B cell (primary cell): Measurements from ENCODE around the gene NFATC1. TPM values are rescaled to one million over a fixed set of nuclear protein-coding genes. Genes with fewer than 3 reads are reported as not detected.

Source experiments
- ATAC-seq: fragments of 200-7000 bp; cut with Tn5 transposase; one replicate; pipeline ENCODE4 v1.10.0; 2021; ENCODE audit warnings: low read depth, mild to moderate bottlenecking, moderate number of reproducible peaks, moderate library complexity
- CTCF ChIA-PET: fragments of 350-600 bp; sonication (Branson Sonifier 250); formaldehyde crosslinking; loops from one replicate; lab custom pipeline; 2021; ENCODE audit warnings: antibody characterized with exemption, inconsistent platforms; lab: Charles Lee
- POLR2A ChIA-PET: fragments of 350-600 bp; sonication (Branson Sonifier 250); formaldehyde crosslinking; loops from one replicate; lab custom pipeline; 2021; ENCODE audit warnings: antibody characterized with exemption; lab: Charles Lee
- DNase-seq: peaks from one replicate; pipeline ENCODE4 v3.0.0; 2013
- H2AFZ ChIP-seq: 2 replicates; pipeline ENCODE4 v1.6.1; 2012; ENCODE audit warnings: mild to moderate bottlenecking, low read depth, low read length; ENCODE audit not compliant: insufficient read depth, poor library complexity, severe bottlenecking
- H3K27ac ChIP-seq, 2 donors: 1 replicate in 1 of 2; 2 replicates in 1 of 2; pipeline ENCODE4 v1.5.1; 2012 to 2013; ENCODE audit warnings: low read length in 2 of 2, mild to moderate bottlenecking in 2 of 2, moderate library complexity in 1 of 2
- H3K27me3 ChIP-seq, 4 experiments: fragments of 200-600 bp in 1 of 4; sonication (generic) in 1 of 4; replicated peaks in 1 of 4; 1 replicate in 2 of 4; 2 replicates in 2 of 4; pipeline versions ENCODE4 v1.6.1 to v1.7.0; 2013 to 2016; ENCODE audit warnings: low read length in 3 of 4, mild to moderate bottlenecking in 2 of 4, mixed read lengths in 1 of 4, moderate library complexity in 1 of 4; ENCODE audit not compliant: insufficient read depth in 4 of 4, control insufficient read depth in 3 of 4; ENCODE audit errors: control extremely low read depth in 1 of 4
- H3K36me3 ChIP-seq, 2 experiments: replicated peaks in 1 of 2; 1 replicate in 1 of 2; 2 replicates in 1 of 2; pipeline versions ENCODE4 v1.6.1 to v1.7.1; 2013; ENCODE audit warnings: low read length in 1 of 2; ENCODE audit not compliant: insufficient read depth in 2 of 2, control insufficient read depth in 1 of 2; ENCODE audit errors: control extremely low read depth in 1 of 2, extremely low read depth in 1 of 2
- H3K4me1 ChIP-seq, 2 donors: fragments of 200-600 bp in 1 of 2; sonication (generic) in 1 of 2; 1 replicate in 1 of 2; 2 replicates in 1 of 2; pipeline versions ENCODE4 v1.5.1 to v1.6.1; 2013 to 2017; ENCODE audit warnings: low read length in 2 of 2; ENCODE audit not compliant: control insufficient read depth in 2 of 2, insufficient read depth in 2 of 2
- H3K4me2 ChIP-seq: replicated peaks from 2 replicates; pipeline ENCODE3; 2012; ENCODE audit warnings: mild to moderate bottlenecking, low read depth, low read length; ENCODE audit not compliant: poor library complexity, severe bottlenecking
- H3K4me3 ChIP-seq, 5 experiments: fragments of 200-600 bp in 1 of 5; sonication (generic) in 1 of 5; 1 replicate in 3 of 5; 2 replicates in 2 of 5; pipeline versions ENCODE4 v1.5.1 to v1.7.0; 2011 to 2016; ENCODE audit warnings: low read length in 4 of 5, mild to moderate bottlenecking in 4 of 5, low read depth in 2 of 5, control low read depth in 1 of 5, moderate library complexity in 1 of 5; ENCODE audit not compliant: insufficient read depth in 1 of 5; ENCODE audit errors: control extremely low read depth in 1 of 5, extremely low read depth in 1 of 5
- H3K79me2 ChIP-seq: fragments of 200-600 bp; sonication (generic); one replicate; pipeline ENCODE4 v1.6.0; 2016; ENCODE audit warnings: low read length; ENCODE audit not compliant: control insufficient read depth, insufficient read depth
- H3K9ac ChIP-seq: fragments of 200-600 bp; sonication (generic); 2 replicates; pipeline ENCODE4 v1.6.1; 2017; ENCODE audit warnings: mild to moderate bottlenecking, low read length, moderate library complexity
- H3K9me3 ChIP-seq, 3 donors: one replicate each; pipeline versions ENCODE4 v1.6.1 to v1.7.1; 2013; ENCODE audit warnings: low read length in 2 of 3; ENCODE audit not compliant: control insufficient read depth in 2 of 3, insufficient read depth in 1 of 3; ENCODE audit errors: control extremely low read depth in 1 of 3
- H4K20me1 ChIP-seq: 2 replicates; pipeline ENCODE4 v1.6.0; 2012; ENCODE audit warnings: mild to moderate bottlenecking, low read length; ENCODE audit not compliant: insufficient read depth, control insufficient read depth, poor library complexity, severe bottlenecking
- H3K27ac Mint-ChIP-seq: one replicate; pipeline ENCODE4 v1.8.0; 2021; ENCODE audit warnings: mixed read lengths
- H3K27me3 Mint-ChIP-seq: one replicate; pipeline ENCODE4 v1.8.0; 2021; ENCODE audit warnings: mixed read lengths
- H3K4me1 Mint-ChIP-seq: one replicate; pipeline ENCODE4 v1.8.0; 2021; ENCODE audit warnings: mixed read lengths
- H3K4me3 Mint-ChIP-seq: one replicate; pipeline ENCODE4 v1.8.0; 2021; ENCODE audit warnings: mixed read lengths
- H3K9me3 Mint-ChIP-seq: one replicate; pipeline ENCODE4 v1.8.0; 2022; ENCODE audit warnings: mixed read lengths; ENCODE audit not compliant: insufficient read depth
- EZH2 ChIP-seq: IDR thresholded peaks from 2 replicates; pipeline ENCODE4 v1.6.1; 2012; ENCODE audit warnings: borderline replicate concordance, low read depth, mild to moderate bottlenecking, moderate library complexity, low read length; ENCODE audit not compliant: insufficient read depth, poor library complexity, severe bottlenecking
- WGBS: methylation state at CpG from one replicate; pipeline ENCODE4 v1.1.5; 2013; ENCODE audit warnings: missing lambda C conversion rate; ENCODE audit not compliant: insufficient coverage; 5-methylcytosine and 5-hydroxymethylcytosine counted together
- intact Hi-C: fragments of 100-400 bp; cut with micrococcal nuclease; formaldehyde crosslinking; loops from one replicate; pipeline ENCODE4 v1.10.0; 2022
- polyA plus RNA-seq: library from polyadenylated mRNA; depleted of rRNA; stranded (reverse); fragments of >200 nt; gene quantifications from 2 replicates; pipeline ENCODE4 v1.2.3, GENCODE V29; 2012
- total RNA-seq, 2 donors: library from RNA; stranded (reverse); fragments of 120-200 nt in 1 of 2; gene quantifications; 1 replicate in 1 of 2; 2 replicates in 1 of 2; pipeline versions ENCODE4 v1.2.3 to v1.2.4, GENCODE V29; 2013 to 2022
- TF ChIP-seq, protein P1 (sequence below): fragments of 200-600 bp; IDR thresholded peaks from one replicate; pipeline ENCODE4 v1.8.0; 2022; ENCODE audit warnings: antibody characterized with exemption, mild to moderate bottlenecking

NFATC1 gene
- total and polyA plus RNA-seq, 2 donors (not counting 1 experiment from before 2014, with no cell fraction given), result 32.2 to 108 TPM

DNA sequence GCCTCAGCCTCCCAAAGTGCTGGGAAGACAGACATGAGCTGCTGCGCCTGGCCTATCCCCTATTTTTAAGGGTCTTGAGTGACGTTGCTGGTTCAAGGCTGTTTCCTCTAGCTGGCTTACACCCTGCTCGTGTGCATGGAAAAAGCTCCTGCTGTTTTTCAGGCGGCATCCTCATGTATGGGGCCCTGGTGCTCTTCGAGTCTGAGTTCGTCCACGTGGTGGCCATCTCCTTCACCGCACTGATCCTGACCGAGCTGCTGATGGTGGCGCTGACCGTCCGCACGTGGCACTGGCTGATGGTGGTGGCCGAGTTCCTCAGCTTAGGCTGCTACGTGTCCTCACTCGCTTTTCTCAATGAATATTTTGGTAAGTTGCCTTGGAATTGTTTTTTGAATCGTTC lies 22.0 kb upstream of the NFATC1 start:
- Histone ChIP-seq H2AFZ (no peak overlapping the region), H3K27me3 (no peaks in the 10 kb centered on the region), H3K27ac (no peak overlapping the region), H3K79me2 (no peaks in the 10 kb centered on the region), H3K4me1 (peaks cover 10 to 12% of the 10 kb centered on the region in 2 donors), H4K20me1 (no peaks in the 10 kb centered on the region), H3K9me3 (no peaks in the 10 kb centered on the region), H3K4me3 (no peak overlapping the region), H3K36me3 (peaks cover 0 to 12% of the 10 kb centered on the region in 2 experiments), H3K9ac (no peak overlapping the region), H3K4me2 (no peak overlapping the region)
- H3K4me3 Mint-ChIP-seq, result no peak overlapping the region
- DNase-seq (no peak), ATAC-seq (no peak)
- WGBS, result 97% methylated on average over 17 of the region's 17 CpGs
- no peak overlapping the region for H3K27ac Mint-ChIP-seq
- intact Hi-C loops, result no loop called here
- peaks cover 20% of the 10 kb centered on the region for H3K4me1 Mint-ChIP-seq
- ChIA-PET CTCF (interaction anchor here (1.6 kb wide), 1 partner anchor 156 kb away, joined by 3 read pairs; no protein-coding TSS in a partner anchor), POLR2A (no interaction called here)
- TF ChIP-seq, protein P1, sequence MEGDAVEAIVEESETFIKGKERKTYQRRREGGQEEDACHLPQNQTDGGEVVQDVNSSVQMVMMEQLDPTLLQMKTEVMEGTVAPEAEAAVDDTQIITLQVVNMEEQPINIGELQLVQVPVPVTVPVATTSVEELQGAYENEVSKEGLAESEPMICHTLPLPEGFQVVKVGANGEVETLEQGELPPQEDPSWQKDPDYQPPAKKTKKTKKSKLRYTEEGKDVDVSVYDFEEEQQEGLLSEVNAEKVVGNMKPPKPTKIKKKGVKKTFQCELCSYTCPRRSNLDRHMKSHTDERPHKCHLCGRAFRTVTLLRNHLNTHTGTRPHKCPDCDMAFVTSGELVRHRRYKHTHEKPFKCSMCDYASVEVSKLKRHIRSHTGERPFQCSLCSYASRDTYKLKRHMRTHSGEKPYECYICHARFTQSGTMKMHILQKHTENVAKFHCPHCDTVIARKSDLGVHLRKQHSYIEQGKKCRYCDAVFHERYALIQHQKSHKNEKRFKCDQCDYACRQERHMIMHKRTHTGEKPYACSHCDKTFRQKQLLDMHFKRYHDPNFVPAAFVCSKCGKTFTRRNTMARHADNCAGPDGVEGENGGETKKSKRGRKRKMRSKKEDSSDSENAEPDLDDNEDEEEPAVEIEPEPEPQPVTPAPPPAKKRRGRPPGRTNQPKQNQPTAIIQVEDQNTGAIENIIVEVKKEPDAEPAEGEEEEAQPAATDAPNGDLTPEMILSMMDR, result no peak
- TF ChIP-seq EZH2, result no peak
- no peaks in the 10 kb centered on the region for H3K9me3 Mint-ChIP-seq
- no peaks in the 10 kb centered on the region for H3K27me3 Mint-ChIP-seq

DNA sequence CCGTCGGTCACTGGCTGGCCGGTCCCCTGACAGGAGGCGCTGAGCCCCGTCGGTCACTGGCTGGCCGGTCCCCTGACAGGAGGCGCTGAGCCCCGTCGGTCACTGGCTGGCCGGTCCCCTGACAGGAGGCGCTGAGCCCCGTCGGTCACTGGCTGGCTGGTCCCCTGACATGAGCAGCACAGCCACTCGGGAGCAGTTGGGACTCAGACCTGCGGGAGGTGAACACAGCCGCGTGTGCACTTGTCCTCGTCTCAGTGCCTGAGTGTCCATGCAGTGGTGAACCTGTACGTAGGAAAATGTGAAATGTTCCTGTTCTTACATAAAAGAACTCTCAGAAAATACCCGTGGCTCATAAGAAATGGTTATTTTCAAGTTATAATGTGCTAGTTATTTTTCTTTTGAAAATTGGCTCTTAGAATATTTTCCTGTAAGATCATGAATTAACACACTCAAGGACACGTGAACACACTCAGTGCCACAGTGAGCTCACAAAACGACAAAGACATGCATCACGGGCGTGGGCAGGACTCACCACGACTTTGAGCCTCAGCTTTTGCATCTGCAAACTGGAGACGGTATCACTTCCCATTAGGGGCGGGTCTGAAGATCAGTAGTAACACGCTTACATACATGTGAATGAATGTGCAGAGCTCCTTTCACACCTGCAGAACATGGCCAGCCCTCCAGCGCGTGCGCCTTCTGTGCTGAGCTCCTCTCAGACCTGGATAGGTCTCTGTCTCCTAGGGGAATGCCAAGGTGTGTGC lies 21.1 kb upstream of the NFATC1 start:
- Histone ChIP-seq H2AFZ (no peak overlapping the region), H3K79me2 (no peaks in the 10 kb centered on the region), H3K27ac (no peak overlapping the region), H3K9me3 (no peaks in the 10 kb centered on the region), H3K4me3 (no peak overlapping the region), H3K36me3 (peaks cover 0 to 12% of the 10 kb centered on the region in 2 experiments), H3K9ac (no peak overlapping the region), H4K20me1 (no peaks in the 10 kb centered on the region), H3K4me1 (peaks cover 14 to 18% of the 10 kb centered on the region in 2 donors), H3K27me3 (no peaks in the 10 kb centered on the region), H3K4me2 (peak overlapping the region; percentile 30)
- intact Hi-C loops, result no loop called here
- CTCF ChIA-PET, result interaction anchor here (1.0 to 12.4 kb wide), 6 partner anchors 19 to 270 kb away, joined by 3 to 201 read pairs (median 6); no protein-coding TSS in a partner anchor
- Mint-ChIP-seq H3K4me3 (no peak overlapping the region), H3K27ac (peak overlapping the region; percentile 5), H3K27me3 (no peaks in the 10 kb centered on the region), H3K4me1 (peaks cover 26% of the 10 kb centered on the region), H3K9me3 (no peaks in the 10 kb centered on the region)
- DNase-seq (peak; percentile 85), ATAC-seq (peak; percentile 89)
- 47% methylated on average over 16 of the region's 32 CpGs for WGBS
- POLR2A ChIA-PET, result no interaction called here
- no peak for TF ChIP-seq EZH2
- TF ChIP-seq, protein P1, result no peak
